ENCODE data around the gene LSM14A. TPM values are rescaled to one million over a fixed set of nuclear protein-coding genes. Genes with fewer than 3 reads are reported as not detected.

Gene LSM14A
- total and polyA plus RNA-seq, 2 of the 13 experiments (the other 11 are each of a cell fraction or from before 2014, with no cell fraction given): 77.0 to 83.6 TPM

DNA sequence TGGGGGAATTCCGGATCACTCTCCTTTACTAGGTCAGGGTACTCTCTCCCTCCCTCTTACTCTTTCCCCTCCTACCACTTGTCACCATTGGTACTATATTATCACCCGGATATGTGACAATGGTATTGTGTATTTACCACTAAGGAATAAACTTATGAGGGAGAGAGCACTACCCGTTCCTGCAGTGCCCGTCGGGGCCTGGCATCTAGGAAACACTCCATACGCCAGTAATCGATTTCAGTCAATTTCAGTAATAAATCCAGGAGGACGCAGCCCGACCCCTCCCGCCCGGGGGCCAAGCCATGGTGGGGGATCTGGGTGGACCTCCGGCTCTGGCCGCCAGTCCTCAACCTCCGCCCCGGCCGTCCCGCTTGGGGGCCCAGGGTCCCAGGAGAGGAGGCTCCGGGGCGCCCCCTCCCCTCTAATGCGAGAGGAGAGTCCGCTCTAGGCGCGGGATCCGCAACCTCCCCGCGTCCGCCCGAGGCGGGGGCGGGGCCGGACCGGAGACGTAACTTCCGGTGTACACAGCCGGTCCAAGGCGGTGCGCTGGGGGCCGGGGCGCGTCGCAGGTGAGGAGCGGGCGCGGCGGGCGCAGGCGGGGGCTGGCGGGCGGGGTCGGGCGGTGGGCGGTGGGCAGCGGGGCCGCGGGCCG is 81.9 kb downstream of the LSM14A start, which contains the start of gene GARRE1 (continued):
- TF ChIP-seq, protein P1, sequence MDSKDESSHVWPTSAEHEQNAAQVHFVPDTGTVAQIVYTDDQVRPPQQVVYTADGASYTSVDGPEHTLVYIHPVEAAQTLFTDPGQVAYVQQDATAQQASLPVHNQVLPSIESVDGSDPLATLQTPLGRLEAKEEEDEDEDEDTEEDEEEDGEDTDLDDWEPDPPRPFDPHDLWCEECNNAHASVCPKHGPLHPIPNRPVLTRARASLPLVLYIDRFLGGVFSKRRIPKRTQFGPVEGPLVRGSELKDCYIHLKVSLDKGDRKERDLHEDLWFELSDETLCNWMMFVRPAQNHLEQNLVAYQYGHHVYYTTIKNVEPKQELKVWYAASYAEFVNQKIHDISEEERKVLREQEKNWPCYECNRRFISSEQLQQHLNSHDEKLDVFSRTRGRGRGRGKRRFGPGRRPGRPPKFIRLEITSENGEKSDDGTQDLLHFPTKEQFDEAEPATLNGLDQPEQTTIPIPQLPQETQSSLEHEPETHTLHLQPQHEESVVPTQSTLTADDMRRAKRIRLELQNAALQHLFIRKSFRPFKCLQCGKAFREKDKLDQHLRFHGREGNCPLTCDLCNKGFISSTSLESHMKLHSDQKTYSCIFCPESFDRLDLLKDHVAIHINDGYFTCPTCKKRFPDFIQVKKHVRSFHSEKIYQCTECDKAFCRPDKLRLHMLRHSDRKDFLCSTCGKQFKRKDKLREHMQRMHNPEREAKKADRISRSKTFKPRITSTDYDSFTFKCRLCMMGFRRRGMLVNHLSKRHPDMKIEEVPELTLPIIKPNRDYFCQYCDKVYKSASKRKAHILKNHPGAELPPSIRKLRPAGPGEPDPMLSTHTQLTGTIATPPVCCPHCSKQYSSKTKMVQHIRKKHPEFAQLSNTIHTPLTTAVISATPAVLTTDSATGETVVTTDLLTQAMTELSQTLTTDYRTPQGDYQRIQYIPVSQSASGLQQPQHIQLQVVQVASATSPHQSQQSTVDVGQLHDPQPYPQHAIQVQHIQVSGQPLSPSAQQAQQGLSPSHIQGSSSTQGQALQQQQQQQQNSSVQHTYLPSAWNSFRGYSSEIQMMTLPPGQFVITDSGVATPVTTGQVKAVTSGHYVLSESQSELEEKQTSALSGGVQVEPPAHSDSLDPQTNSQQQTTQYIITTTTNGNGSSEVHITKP (CRISPR knock-in tag; IDR thresholded peaks at IDR 0.05; ENCODE audit: low read depth): peak; percentile 61; the same call in 1 of the 2 replicates
- peak; percentile 96 for TF ChIP-seq HNRNPLL (IDR thresholded peaks at IDR 0.05; ENCODE audit: low read depth, low read length, poor library complexity, severe bottlenecking)
- TF ChIP-seq, protein P2, sequence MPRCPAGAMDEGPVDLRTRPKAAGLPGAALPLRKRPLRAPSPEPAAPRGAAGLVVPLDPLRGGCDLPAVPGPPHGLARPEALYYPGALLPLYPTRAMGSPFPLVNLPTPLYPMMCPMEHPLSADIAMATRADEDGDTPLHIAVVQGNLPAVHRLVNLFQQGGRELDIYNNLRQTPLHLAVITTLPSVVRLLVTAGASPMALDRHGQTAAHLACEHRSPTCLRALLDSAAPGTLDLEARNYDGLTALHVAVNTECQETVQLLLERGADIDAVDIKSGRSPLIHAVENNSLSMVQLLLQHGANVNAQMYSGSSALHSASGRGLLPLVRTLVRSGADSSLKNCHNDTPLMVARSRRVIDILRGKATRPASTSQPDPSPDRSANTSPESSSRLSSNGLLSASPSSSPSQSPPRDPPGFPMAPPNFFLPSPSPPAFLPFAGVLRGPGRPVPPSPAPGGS (CRISPR knock-in tag; IDR thresholded peaks at IDR 0.05): no peak
- TF ChIP-seq ZNF468 (CRISPR knock-in tag; IDR thresholded peaks at IDR 0.05): no peak
- no peak for TF ChIP-seq ZNF644 (CRISPR knock-in tag; IDR thresholded peaks at IDR 0.05; ENCODE audit: low read depth)
- TF ChIP-seq, protein P3, sequence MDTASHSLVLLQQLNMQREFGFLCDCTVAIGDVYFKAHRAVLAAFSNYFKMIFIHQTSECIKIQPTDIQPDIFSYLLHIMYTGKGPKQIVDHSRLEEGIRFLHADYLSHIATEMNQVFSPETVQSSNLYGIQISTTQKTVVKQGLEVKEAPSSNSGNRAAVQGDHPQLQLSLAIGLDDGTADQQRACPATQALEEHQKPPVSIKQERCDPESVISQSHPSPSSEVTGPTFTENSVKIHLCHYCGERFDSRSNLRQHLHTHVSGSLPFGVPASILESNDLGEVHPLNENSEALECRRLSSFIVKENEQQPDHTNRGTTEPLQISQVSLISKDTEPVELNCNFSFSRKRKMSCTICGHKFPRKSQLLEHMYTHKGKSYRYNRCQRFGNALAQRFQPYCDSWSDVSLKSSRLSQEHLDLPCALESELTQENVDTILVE (CRISPR knock-in tag; IDR thresholded peaks at IDR 0.05): 0 out of 2 replicates have a peak, but pooled peaks have one; percentile 56
- TF ChIP-seq HNF4G (IDR thresholded peaks at IDR 0.05; ENCODE audit: borderline replicate concordance, low read depth, low read length): no peak
- TF ChIP-seq HNF4G (CRISPR knock-in tag; IDR thresholded peaks at IDR 0.05; ENCODE audit: borderline replicate concordance, low read depth): no peak
- TF ChIP-seq SMAD1 (CRISPR knock-in tag; IDR thresholded peaks at IDR 0.05; ENCODE audit: borderline replicate concordance, low read depth): no peak
- no peak for TF ChIP-seq NPAS2 (CRISPR knock-in tag; IDR thresholded peaks at IDR 0.05; ENCODE audit: borderline replicate concordance)
- TF ChIP-seq, protein P4, sequence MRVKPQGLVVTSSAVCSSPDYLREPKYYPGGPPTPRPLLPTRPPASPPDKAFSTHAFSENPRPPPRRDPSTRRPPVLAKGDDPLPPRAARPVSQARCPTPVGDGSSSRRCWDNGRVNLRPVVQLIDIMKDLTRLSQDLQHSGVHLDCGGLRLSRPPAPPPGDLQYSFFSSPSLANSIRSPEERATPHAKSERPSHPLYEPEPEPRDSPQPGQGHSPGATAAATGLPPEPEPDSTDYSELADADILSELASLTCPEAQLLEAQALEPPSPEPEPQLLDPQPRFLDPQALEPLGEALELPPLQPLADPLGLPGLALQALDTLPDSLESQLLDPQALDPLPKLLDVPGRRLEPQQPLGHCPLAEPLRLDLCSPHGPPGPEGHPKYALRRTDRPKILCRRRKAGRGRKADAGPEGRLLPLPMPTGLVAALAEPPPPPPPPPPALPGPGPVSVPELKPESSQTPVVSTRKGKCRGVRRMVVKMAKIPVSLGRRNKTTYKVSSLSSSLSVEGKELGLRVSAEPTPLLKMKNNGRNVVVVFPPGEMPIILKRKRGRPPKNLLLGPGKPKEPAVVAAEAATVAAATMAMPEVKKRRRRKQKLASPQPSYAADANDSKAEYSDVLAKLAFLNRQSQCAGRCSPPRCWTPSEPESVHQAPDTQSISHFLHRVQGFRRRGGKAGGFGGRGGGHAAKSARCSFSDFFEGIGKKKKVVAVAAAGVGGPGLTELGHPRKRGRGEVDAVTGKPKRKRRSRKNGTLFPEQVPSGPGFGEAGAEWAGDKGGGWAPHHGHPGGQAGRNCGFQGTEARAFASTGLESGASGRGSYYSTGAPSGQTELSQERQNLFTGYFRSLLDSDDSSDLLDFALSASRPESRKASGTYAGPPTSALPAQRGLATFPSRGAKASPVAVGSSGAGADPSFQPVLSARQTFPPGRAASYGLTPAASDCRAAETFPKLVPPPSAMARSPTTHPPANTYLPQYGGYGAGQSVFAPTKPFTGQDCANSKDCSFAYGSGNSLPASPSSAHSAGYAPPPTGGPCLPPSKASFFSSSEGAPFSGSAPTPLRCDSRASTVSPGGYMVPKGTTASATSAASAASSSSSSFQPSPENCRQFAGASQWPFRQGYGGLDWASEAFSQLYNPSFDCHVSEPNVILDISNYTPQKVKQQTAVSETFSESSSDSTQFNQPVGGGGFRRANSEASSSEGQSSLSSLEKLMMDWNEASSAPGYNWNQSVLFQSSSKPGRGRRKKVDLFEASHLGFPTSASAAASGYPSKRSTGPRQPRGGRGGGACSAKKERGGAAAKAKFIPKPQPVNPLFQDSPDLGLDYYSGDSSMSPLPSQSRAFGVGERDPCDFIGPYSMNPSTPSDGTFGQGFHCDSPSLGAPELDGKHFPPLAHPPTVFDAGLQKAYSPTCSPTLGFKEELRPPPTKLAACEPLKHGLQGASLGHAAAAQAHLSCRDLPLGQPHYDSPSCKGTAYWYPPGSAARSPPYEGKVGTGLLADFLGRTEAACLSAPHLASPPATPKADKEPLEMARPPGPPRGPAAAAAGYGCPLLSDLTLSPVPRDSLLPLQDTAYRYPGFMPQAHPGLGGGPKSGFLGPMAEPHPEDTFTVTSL (CRISPR knock-in tag; IDR thresholded peaks at IDR 0.05; ENCODE audit: borderline replicate concordance): no peak
- TF ChIP-seq, protein P5, sequence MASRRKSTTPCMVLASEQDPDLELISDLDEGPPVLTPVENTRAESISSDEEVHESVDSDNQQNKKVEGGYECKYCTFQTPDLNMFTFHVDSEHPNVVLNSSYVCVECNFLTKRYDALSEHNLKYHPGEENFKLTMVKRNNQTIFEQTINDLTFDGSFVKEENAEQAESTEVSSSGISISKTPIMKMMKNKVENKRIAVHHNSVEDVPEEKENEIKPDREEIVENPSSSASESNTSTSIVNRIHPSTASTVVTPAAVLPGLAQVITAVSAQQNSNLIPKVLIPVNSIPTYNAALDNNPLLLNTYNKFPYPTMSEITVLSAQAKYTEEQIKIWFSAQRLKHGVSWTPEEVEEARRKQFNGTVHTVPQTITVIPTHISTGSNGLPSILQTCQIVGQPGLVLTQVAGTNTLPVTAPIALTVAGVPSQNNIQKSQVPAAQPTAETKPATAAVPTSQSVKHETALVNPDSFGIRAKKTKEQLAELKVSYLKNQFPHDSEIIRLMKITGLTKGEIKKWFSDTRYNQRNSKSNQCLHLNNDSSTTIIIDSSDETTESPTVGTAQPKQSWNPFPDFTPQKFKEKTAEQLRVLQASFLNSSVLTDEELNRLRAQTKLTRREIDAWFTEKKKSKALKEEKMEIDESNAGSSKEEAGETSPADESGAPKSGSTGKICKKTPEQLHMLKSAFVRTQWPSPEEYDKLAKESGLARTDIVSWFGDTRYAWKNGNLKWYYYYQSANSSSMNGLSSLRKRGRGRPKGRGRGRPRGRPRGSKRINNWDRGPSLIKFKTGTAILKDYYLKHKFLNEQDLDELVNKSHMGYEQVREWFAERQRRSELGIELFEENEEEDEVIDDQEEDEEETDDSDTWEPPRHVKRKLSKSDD (CRISPR knock-in tag; IDR thresholded peaks at IDR 0.05; ENCODE audit: low read depth): no peak
- TF ChIP-seq STAG1 (CRISPR knock-in tag; IDR thresholded peaks at IDR 0.05): 0 out of 2 replicates have a peak, but pooled peaks have one; percentile 5
